Measurements from ENCODE around the gene SLC31A1.

Gene SLC31A1

GRCh38 chr9:113309204-113309813 lies 88.0 kb downstream of the SLC31A1 start:
- DNase-seq = peak; percentile 63 to 75

DNA sequence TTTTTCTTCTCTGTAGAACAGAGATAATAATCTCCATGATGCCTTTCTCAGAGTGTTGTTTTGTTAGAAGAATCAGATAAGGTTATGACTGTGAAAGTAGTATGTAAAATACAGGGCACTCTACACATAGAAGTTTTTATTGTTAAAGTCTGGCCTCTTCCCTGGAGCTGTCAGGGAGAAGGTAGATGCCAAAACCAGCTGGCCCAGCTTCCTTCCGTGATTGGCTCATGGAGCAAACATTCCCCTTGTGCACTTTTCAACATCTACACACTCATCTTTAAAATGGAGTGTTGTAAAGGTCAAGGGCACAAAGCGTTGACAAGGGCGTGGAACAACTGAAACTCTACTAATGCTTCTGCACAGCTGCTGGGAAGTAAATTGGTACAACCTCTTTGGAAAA lies 89.2 kb downstream of the SLC31A1 start:
- DNase-seq = no peak

DNA sequence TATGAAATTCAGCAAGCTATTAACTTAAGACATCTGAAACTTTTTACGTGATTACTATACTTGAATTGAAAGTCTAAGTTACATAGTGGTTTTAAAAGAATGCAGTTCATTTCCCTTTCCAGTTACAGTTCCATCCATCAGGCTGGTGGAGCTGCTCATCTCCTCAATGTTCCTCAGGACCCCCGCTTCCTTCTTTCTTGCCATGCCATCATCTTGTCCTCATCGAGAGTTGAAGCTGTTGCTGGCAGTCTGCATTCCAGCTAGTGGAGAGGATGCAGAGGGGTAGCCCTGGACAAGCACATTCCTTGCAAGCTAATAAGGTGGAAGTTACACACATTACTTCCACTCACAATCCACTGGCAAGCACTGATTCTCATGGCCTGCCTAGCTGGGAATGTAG lies 90.6 kb downstream of the SLC31A1 start:
- DNase-seq = no peak

DNA sequence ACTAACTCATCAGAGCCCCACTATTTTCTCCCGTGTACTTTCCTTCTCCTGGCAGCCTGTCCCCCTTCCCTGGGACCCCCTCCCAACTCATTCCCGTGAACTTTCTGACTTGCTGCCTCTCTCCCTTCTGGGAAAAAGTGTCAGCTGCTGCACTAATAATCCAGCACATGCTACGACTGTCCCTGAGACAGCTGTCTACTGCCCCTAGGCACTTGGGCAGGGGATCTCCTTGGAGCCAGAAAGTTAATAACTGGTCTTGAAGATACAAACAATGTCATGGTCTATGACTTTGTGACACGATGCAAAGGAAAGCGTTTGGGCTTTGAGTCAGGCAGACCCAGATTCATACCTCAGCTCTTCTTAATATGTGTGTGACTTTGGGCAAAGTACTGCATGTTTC lies 91.9 kb downstream of the SLC31A1 start:
- DNase-seq = no peak

Measured in AML-193 (cell line).